DMS153 treated with DMSO at 0.1 percent for 48 hours (cell line): Measurements from ENCODE around the gene NFRKB.
"Not testable (repeated sequence)": the region's sequence is repeated elsewhere in the genome, so short reads cannot be mapped to it uniquely, and the experiment has no call there.

Experiments
- DNase-seq: peaks from one replicate; lab custom pipeline; 2025; ENCODE audit not compliant: unreplicated experiment; lab: John Stamatoyannopoulos, UW

The NFRKB gene

GRCh38 chr11:129894278-129895125 lies 876 bp downstream of the NFRKB start:
- DNase-seq, result no peak

- DNase-seq, result no peak
These were observed 6.9 kb downstream of the NFRKB start for GRCh38 chr11:129888451-129888850.

GRCh38 chr11:129885381-129885780 lies 10.0 kb downstream of the NFRKB start:
- DNase-seq, result no peak

- no peak for DNase-seq
These were observed 10.8 kb downstream of the NFRKB start for GRCh38 chr11:129884581-129884980.

GRCh38 chr11:129881570-129882170 lies 13.7 kb downstream of the NFRKB start:
- DNase-seq, result no peak

GRCh38 chr11:129880311-129880710 lies 15.1 kb downstream of the NFRKB start:
- no peak for DNase-seq

GRCh38 chr11:129871914-129872313 lies 23.5 kb downstream of the NFRKB start:
- DNase-seq, result no peak

- not testable (repeated sequence) for DNase-seq
These were observed 26.8 kb downstream of the NFRKB start for GRCh38 chr11:129868626-129869025.

- no peak for DNase-seq
These were observed 29.1 kb downstream of the NFRKB start for GRCh38 chr11:129866311-129866710.

- DNase-seq, result no peak
These were observed 29.7 kb downstream of the NFRKB start for GRCh38 chr11:129865701-129866100.

GRCh38 chr11:129864811-129865210 lies 30.6 kb downstream of the NFRKB start:
- DNase-seq, result no peak

GRCh38 chr11:129861702-129862522 lies 33.5 kb downstream of the NFRKB start:
- DNase-seq, result no peak

GRCh38 chr11:129856036-129856435 lies 39.3 kb downstream of the NFRKB start:
- no peak for DNase-seq

- DNase-seq, result no peak
These were observed 40.3 kb downstream of the NFRKB start for GRCh38 chr11:129855086-129855485.

GRCh38 chr11:129854232-129854805 lies 41.1 kb downstream of the NFRKB start:
- DNase-seq, result peak; percentile 24

- DNase-seq, result peak; percentile 96
These were observed 41.7 kb downstream of the NFRKB start for GRCh38 chr11:129853518-129854231.

GRCh38 chr11:129852125-129852740 lies 43.1 kb downstream of the NFRKB start:
- no peak for DNase-seq

- no peak for DNase-seq
These were observed 45.8 kb downstream of the NFRKB start for GRCh38 chr11:129849447-129850130.

- not testable (repeated sequence) for DNase-seq
These were observed 48.0 kb downstream of the NFRKB start for GRCh38 chr11:129847361-129847760.
